ENCODE results near the gene SLFN14. TPM values are rescaled to one million over a fixed set of nuclear protein-coding genes. Genes with fewer than 3 reads are reported as not detected.

SLFN14 gene
- total and polyA plus RNA-seq, 2 of the 4 experiments (the other 2 are of a cell fraction), result not detected

GRCh38 chr17:35541434-35541833 is 19.2 kb downstream of the SLFN14 start:
- no peaks in the 10 kb centered on the region for H4K20me1 ChIP-seq (ENCODE audit: insufficient read depth, low read length)
- ATAC-seq (ENCODE audit: low read depth) (no peak), DNase-seq (no peak)
- H3K56ac ChIP-seq (ENCODE audit: extremely low read depth, insufficient read depth, low read length), result no peak overlapping the region; the same call in 1 of the 2 replicates
- no peaks in the 10 kb centered on the region for H3K9me1 ChIP-seq (ENCODE audit: insufficient read depth, low read length)
- H2AFZ ChIP-seq (replicated peaks; ENCODE audit: low read length, poor library complexity), result no peak overlapping the region
- WGBS, 2 experiments (ENCODE audit: extremely low coverage in 2 of 2, insufficient read length in 1 of 2), result no CpG with 5 or more reads among the region's 1 CpG
- peak overlapping the region; percentile 56 to 76; a peak in 3 of 4 replicates for H4K8ac ChIP-seq (ENCODE audit: low read depth in 2 of 2, low read length in 2 of 2)
- no peak overlapping the region for H2AK9ac ChIP-seq (replicated peaks; ENCODE audit: low read depth, low read length, poor library complexity)
- 0 out of 2 replicates have a peak overlapping the region, but pooled peaks have one; percentile 4 for H3K14ac ChIP-seq (replicated peaks; ENCODE audit: low read depth, low read length)
- ChIA-PET POLR2A (ENCODE audit: unreplicated experiment) (no interaction called here), CTCF (interaction anchor here (1.8 kb wide), 1 partner anchor 206 kb away, joined by 4 read pairs; no protein-coding TSS in a partner anchor)
- H3K36me3 ChIP-seq (ENCODE audit: control insufficient read depth, insufficient read depth, low read length), result no peaks in the 10 kb centered on the region
- dilution Hi-C loops (cut with HindIII; ENCODE audit: low sequenced_read_pairs, unreplicated experiment) (loop anchor here (25.0 kb wide), 2 partner anchors 229 to 354 kb away; partner anchors contain the start of gene SLC35G3), intact Hi-C loops (cut with micrococcal nuclease) (loop anchor here (2.0 to 10.0 kb wide), 2 partner anchors 547 to 1121 kb away; no protein-coding TSS in a partner anchor), in situ Hi-C loops (cut with MboI; ENCODE audit: low sequenced_read_pairs) (loop anchor here (25.0 kb wide), 1 partner anchor 1129 kb away; no protein-coding TSS in a partner anchor)
- peak overlapping the region; percentile 71 for H2BK5ac ChIP-seq (ENCODE audit: low read depth, low read length, poor library complexity, severe bottlenecking)
- 0 out of 2 replicates have a peak overlapping the region, but pooled peaks have one; percentile 14 for H3K4ac ChIP-seq (ENCODE audit: low read depth, low read length)
- H3K27ac ChIP-seq (ENCODE audit: insufficient read depth, low read length), result peak overlapping the region; percentile 2; the same call in 1 of the 2 replicates
- no peak overlapping the region for H3K4me3 ChIP-seq (ENCODE audit: insufficient read depth, low read depth, low read length)
- H4K5ac ChIP-seq (ENCODE audit: low read depth, low read length), result peak overlapping the region; percentile 90
- H3K4me2 ChIP-seq (ENCODE audit: low read depth, low read length), result peak overlapping the region; percentile 79; the same call in 1 of the 2 replicates
- H4K91ac ChIP-seq (ENCODE audit: insufficient read depth, low read depth, low read length), result peak overlapping the region; percentile 11; the same call in 1 of the 2 replicates
- no peak overlapping the region for H2BK15ac ChIP-seq (ENCODE audit: low read depth, low read length)
- H3K9ac ChIP-seq (ENCODE audit: low read depth, low read length), result 0 out of 2 replicates have a peak overlapping the region, but pooled peaks have one; percentile 25
- H2BK120ac ChIP-seq (ENCODE audit: low read depth, low read length), result peak overlapping the region; percentile 75; the same call in 1 of the 2 replicates
- H3K18ac ChIP-seq (ENCODE audit: low read depth, low read length), result peak overlapping the region; percentile 72
- H3K79me1 ChIP-seq (ENCODE audit: low read depth in 1 of 2, low read length in 2 of 2), result no peaks in the 10 kb centered on the region
- no TSS peak for BruUV-seq (replicated peaks)
- peaks cover 3% of the 10 kb centered on the region; the same call in 1 of the 2 replicates for H3K27me3 ChIP-seq (ENCODE audit: control insufficient read depth, insufficient read depth, low read length)
- no peaks in the 10 kb centered on the region for H3K4me1 ChIP-seq (ENCODE audit: control insufficient read depth, insufficient read depth, low read length)
- H3K23ac ChIP-seq (ENCODE audit: low read depth, low read length), result no peak overlapping the region
- H2BK20ac ChIP-seq (ENCODE audit: low read depth, low read length), result peak overlapping the region; percentile 73; the same call in 1 of the 2 replicates
- TF ChIP-seq BHLHE40 (IDR thresholded peaks at IDR 0.05; ENCODE audit: low read depth, low read length), result no peak
- TF ChIP-seq SMC3 (IDR thresholded peaks at IDR 0.05; ENCODE audit: low read depth, low read length), result no peak
- no peak for TF ChIP-seq MAZ (IDR thresholded peaks at IDR 0.05; ENCODE audit: borderline replicate concordance, low read depth, low read length)
- TF ChIP-seq FOS (IDR thresholded peaks at IDR 0.05; ENCODE audit: low read depth, low read length), result no peak
- TF ChIP-seq RAD21 (IDR thresholded peaks at IDR 0.05; ENCODE audit: low read length), result no peak
- no peak for TF ChIP-seq RCOR1 (IDR thresholded peaks at IDR 0.05; ENCODE audit: insufficient replicate concordance, low read length)
- no peak for TF ChIP-seq MAFK (IDR thresholded peaks at IDR 0.05; ENCODE audit: low read depth, low read length)
- H3K9me3 ChIP-seq (ENCODE audit: control insufficient read depth, insufficient read depth, low read length), result no peaks in the 10 kb centered on the region
- no peak overlapping the region for H2AK5ac ChIP-seq (ENCODE audit: low read depth, low read length)

Measured in IMR-90 (cell line).